CD4-positive, alpha-beta T cell treated with Interleukin-15 for 1 hour (primary cell): Measurements from ENCODE around the gene TRIM46.
A peak's percentile ranks its signal among the peaks of the same experiment; 100 is the strongest.
"Not testable (repeated sequence)": the region's sequence is repeated elsewhere in the genome, so short reads cannot be mapped to it uniquely, and the experiment has no call there.

Source experiments
- DNase-seq: peaks from one replicate; pipeline ENCODE4 v3.0.0-alpha.2; 2020

The TRIM46 gene

DNA sequence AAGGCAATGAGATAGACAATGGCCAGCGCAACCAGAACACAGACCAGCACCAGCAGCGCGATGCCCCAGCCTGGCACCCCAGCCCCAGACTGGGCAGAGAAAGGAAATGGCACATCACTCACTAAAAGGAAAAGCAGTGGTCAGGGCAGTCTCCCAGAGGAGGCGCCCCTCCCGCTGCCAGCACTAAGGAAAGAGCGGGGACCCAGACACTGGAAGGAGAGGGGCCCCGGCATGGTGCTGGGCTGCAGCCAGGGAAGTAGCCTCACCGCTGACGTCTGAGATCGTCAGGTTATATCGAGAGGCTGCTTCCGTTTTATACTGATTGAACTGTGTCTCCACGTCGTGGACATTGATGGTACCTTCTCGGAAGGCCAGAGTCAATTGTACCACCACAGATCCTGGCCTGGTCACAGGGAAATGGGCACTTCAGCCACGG lies 13.8 kb downstream of the TRIM46 start:
- DNase-seq: no peak

DNA sequence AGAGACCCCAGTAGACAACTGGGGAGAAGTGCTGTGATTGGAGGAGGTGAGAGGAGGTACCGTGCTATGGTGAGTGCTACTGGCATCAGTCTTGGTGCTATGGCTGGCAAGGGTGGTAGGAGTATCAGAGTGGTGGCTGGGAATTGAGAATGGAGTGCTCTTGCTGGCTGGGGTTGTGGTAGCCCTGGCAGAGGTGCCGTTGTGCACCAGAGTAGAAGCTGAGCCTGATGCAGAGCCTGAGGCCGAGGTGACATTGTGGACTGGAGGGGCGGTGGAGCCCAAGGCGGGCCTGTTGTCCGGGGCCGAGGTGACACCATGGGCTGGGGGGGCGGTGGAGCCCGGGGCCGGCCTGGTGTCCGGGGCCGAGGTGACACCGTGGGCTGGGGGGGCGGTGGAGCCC lies 14.6 kb downstream of the TRIM46 start:
- DNase-seq: no peak

DNA sequence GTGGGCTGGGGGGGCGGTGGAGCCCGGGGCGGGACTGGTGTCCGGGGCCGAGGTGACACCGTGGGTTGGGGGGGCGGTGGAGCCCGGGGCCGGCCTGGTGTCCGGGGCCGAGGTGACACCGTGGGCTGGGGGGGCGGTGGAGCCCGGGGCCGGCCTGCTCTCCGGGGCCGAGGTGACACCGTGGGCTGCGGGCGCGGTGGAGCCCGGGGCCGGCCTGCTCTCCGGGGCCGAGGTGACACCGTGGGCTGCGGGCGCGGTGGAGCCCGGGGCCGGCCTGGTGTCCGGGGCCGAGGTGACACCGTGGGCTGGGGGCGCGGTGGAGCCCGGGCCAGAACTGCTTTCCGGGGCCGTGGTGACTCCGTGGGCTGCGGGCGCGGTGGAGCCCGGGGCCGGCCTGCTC lies 16.3 kb downstream of the TRIM46 start:
- not testable (repeated sequence) for DNase-seq

DNA sequence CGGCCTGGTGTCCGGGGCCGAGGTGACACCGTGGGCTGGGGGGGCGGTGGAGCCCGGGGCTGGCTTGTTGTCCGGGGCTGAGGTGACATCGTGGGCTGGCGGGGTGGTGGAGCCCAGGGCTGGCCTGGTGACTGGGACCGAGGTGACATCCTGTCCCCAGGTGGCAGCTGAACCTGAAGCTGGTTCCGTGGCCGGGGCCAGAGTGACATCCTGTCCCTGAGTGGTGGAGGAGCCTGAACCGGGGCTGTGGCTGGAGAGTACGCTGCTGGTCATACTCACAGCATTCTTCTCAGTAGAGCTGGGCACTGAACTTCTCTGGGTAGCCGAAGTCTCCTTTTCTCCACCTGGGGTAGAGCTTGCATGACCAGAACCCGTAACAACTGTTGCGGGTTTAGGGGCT lies 18.3 kb downstream of the TRIM46 start:
- no peak for DNase-seq

DNA sequence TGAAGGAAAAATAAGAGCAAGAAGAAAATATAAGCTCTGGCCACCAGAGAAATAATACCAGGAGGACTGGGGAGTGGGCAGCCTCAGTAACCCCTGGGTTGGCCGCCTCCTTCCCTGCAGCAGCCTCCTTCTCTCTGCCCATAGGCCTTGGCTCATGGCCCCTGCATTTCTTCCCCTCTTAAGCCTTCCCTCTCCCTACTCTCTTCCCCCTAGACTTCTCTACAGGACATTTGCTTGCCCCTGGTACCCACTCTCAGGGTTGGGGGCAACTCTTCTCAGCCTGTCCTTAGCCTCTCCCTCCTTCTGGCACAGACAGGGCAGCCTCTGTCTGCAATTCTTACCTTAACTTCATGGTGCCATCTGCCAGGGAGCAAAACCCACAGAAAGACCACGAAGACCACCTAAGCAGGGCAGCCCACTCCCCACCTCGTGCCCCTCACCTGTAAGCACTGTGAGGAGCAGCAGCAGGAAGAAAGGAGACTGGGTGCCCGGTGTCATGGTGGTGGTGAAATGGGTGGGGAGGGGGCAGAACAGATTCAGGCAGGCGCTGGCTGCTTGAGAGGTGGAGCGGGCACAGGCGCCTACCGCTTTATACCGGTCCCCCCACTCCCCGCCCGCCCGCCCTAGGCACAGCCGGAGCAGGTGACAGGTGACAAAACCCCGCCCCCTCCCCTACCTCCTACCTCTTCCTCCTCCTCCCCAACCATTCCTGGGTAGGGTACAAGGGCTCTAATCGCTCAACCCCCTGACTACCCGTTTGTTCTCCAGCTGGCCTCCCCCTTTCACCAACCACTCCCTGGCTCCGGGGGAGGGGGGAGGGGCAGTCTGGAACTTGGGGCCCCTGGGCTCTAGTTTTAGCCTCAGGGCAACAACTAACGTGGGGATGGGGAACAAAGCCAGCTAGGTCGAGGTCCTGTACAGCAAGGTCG lies 19.0 kb downstream of the TRIM46 start:
- DNase-seq: peak; percentile 50

DNA sequence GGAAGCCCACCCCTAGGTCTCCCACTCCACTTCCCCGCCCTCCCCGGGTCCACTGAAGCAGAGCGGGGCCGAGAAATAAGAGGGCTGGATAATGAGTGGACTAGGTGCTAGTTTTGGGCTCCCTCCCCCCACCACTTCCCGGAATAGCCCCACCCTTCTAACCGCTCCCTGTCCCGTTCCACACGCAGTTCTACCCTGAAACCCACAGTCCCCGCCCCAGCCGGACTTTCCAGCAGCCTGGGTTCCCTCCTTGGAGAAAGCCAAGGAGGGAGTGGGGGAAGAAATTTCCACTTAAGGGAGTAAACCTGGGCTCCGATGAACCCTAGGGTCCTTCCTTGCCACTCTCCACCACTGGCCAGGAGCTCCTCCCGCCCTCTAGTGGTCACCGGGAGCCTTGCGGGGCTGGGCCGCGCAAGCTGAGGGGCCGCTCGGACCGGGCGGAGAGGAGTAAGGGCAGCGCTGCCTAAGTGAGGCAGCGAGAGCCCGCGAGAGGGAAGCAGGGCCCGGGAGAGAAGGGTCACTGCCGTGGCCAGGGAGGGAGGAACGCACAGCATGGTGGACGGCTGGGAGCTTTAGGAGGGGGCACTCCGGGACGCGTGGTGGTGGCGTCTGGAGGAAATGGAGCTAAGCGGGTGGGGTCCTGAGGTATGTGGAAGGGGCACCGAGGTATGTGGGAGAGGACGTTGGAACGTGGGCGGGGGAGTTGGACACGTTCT lies 19.8 kb downstream of the TRIM46 start:
- peak; percentile 76 for DNase-seq

DNA sequence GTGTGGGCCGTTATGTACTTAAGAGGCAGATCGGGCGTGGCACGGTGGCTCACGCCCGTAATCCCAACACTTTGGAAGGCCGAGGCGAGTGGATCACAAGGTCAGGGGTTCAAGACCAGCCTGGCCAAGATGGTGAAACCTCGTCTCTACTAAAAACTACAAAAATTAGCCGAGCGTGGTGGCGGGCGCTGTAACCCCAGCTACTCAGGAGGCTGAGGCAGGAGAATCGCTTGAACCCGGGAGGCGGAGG lies 20.3 kb downstream of the TRIM46 start:
- not testable (repeated sequence) for DNase-seq

DNA sequence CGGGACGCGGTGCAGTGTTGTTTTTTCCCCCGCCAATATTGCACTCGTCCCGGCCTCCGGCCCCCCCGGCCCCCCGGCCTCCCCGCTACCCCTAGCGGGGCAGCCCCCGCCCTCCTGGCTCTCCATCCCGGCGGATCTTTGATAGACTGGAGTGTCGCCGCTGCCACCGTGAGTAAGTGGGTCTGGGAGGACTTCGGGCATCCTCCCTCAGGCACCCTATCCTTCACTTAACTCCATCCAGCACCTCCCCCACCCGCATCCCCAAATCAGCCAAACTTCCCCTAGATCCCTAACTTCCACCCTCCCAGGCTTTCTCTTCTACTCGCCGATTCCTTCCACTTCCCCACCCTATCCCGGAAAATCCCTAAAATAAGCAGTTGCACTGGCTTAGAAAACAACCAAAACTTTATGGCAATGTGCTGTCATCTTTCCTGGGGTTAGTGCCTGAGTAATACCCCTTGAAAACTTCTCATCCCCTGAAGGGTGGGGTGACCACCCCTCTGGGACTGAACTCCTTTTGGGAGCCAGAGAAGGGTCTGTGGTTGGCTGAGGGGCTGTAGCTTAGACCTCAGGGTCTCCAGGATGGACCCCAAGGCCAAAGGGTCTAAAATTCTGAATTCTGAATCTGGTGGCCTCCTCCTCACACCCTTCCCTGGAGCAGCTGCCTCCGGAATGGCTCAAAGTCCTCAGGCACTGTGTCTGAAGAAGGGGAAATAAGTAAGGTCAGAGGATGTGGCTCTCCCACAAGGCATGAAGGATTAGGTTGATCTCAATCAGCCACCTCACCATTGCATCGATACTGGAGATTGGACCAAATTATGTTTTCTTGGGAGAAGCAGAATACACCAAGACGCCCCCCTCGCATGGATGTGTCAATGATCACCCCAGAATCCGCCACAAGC lies 21.8 kb downstream of the TRIM46 start:
- no peak for DNase-seq

DNA sequence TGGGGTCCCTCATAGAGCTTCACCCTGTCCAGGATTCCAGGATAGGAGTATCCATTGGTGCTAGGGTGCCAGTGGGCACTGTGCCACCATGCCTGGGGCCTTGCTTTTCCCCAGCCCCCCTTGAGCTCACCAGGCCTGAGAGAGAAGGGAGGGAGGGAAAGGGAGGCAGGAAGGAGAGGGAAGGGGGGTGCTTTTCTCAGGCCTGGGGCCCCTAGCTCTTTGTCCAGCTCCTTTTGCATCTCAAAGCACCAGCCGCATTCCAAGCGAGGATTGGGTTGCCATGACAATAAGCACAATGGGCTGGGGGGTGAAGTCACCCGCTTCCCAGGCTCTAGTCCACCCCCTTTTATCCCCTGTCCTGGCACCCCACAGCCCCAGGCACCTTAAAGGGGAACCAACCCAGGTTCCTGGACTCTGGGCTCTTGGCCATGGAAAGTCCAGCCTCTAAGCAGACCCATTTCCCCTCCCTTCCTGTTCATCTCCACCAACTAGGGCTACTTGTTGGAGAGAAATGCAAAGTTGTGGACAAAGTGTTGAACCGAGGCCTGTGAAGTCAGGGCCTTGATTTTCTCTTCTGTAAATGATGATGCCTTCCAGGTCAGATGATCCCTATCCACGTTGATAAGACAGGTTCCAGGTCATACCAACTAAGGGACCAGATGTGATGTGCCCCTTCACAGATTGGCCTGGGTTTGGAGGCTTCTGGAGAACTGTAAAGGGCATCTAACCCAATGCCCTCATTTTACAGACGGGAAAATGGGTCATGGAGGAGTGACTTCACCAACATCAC lies 22.6 kb downstream of the TRIM46 start:
- no peak for DNase-seq

DNA sequence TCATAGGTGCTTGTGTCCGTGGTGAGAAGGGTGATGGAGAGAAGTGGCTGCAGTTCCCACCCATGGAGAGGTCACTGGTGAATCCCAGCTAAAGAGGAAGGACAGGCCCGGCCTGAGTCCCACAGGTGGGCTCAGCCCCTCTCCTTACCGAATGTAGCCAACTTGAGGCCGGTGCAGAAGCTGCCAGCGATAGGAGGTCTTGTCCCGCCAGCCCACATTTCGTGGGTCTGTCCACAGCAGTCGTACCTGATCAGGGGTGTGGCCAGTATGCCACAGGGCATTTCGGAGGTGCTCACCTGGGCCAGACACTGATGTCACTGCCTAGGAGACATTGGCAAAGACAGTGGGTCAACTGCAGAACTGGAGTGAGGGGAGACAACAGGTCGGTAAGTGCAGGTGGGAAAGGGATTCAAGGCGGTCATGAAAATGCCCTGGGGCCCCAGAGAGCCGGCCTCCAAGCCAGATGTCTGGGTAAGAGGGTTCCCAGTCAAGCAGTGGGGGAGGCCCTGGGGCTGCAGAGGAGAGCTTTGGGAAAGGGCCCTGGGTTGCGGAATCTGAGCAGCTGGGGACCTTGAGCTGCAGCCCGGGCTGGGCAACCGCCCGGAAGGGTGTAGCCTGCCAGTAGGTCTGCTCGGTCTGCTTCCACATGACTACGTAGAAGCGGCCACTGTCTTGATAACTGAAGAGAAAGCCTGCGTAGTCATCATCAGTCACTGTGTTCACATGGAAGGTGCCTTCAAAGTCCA lies 23.4 kb downstream of the TRIM46 start:
- DNase-seq: no peak

DNA sequence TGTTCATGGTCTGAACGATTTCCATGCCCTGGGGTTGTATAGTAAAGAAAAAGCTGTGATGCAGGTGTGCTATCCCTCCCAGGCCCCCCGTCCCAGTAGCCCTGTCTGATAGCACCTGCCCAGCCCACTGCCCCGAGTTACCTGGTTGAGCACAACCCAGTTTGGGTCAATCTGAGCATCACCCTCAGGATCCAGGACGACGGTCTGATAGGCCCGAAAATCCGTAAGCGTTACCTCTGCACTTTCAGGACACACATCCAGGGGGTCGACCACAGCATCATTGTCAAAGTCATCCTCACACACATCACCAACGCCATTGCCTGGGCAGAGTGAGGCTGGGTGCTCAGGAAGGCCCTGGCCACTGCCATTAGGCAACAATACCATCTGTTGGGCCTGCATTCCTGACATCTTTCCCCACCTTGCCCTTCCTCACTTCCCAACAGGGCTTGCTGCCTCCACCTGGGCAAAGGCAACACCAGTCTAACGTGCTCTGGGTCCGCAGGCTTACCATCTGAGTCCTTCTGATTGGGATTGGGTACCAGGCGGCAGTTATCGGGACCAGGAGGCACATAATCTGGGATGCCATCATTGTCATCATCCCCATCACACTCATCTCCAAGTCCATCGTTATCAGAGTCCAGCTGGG lies 24.4 kb downstream of the TRIM46 start:
- no peak for DNase-seq

DNA sequence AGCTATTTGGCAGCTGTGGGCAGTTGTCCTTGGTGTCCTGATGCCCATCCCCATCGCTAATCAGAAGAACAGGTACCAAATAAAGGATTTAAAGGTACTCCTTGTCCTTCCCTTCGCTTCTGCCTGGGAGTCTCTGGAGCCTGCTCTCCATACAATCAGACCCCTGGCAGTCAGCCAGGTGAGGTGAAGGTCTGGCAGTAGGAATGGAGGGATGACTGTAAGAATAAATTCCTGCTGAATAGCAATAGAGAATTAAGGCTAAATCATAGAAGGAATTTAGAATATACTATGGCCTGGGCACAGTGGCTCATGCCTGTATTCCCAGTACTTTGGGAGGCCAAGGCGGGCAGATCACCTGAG lies 24.9 kb downstream of the TRIM46 start:
- no peak for DNase-seq

DNA sequence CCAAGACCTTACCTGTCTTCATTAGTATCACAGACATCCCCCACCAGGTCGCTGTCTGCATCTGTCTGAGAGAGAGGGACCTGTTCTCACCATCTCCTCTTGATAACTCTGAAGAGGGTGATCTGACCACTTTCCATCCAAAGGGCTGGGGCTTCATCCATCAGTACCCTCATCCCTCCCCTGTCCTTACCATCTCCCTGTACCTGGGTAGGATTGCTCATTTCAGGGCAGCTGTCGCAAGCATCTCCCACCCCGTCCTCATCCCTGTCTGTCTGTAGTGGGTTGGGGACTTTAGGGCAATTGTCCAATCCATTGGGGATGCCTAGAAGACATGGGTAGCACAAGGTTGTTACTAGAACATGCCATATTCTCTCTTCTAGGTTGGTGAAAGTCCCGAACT lies 26.1 kb downstream of the TRIM46 start:
- no peak for DNase-seq

DNA sequence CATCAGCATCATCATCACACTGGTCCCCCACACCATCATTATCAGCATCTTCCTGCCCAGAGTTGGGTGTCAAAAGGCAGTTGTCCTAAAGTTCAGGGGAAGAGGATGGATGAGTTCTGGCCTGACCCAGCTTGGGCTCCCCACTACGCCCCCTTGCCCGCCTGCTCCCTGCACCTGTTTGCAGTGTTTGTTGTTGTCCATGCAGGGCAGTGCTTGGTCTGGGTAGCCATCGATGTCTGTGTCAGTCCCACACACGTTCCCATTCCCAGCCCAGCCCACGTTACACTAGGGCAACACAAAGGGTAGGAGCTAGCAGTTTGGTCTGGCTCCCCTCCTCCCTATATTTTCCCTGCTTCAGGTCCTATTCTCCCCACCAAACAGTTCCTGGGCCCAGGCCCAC lies 27.3 kb downstream of the TRIM46 start:
- no peak for DNase-seq

DNA sequence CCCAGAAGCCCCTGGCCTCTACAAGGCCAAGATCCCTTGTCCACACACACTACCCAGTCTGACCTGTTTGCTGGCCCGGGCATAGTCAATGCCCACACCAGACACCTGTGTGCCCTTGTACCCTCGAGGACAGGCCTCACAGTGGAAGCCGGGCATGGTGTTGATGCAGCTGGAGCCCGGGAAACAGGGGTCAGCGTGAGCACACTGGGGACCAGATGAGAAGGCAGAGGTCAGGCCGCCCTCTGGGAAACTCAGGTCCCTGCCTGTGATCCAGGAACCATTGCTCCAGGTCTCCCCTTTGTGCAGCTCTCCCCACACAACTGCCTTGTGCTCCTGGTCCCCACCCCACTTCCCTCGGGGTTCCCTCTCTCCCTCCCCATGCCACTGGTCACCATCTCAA lies 28.5 kb downstream of the TRIM46 start:
- no peak for DNase-seq

DNA sequence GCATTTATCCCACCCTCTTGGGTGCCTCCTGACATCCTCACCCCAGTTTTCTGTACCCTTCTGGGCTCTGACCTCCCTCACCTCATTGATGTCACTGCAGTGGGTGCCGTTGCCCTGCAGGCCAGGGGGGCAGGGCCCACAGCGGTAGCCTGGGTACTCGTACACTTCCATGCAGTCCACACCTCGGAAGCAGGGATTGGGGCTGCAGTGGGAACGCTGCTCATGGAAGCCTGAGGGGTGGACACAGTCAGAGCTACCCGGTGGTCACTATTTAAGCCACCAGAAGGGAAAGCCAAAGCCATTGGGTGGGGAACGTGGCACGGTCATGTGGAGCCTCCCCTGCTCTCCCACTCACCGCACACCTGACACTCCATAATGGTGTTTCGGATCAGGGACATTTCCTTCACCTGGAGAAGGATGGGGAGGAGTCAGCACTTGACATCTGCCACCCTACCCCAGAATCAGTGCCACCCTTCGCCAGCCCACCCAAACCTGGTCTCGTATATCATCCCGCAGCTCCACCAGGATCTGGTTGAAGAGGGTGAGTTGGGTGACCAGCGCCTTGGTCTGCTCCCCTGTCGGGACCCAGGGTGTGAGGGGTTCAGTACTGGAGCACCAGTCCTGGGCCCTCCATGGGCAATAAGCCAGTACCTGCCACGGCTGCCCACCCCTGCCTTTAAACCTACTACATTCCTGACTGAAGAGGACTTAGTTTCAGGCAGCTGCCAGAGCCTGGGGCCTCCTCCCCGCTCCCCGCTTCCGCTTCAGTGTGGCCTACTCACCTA lies 29.3 kb downstream of the TRIM46 start:
- no peak for DNase-seq

DNA sequence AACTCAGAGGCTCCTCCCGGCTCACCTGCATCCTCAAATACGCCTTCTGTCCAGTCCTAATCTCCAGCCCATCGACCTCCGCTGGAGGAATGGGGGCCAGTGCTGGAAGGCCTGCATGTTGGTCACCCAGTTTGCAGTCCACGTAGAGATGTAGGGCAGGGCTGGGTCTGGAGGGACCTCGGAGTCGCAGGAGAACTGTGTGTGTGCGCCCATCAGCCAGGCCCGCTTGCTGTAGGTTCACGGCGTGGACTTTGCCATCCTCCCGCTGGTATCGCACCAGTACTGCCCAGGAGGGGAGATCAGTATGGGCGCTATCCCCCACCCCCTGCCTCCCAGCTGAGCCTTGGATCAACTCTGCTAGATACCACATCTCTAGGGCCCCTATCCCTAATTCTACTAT lies 31.4 kb downstream of the TRIM46 start:
- DNase-seq: no peak

DNA sequence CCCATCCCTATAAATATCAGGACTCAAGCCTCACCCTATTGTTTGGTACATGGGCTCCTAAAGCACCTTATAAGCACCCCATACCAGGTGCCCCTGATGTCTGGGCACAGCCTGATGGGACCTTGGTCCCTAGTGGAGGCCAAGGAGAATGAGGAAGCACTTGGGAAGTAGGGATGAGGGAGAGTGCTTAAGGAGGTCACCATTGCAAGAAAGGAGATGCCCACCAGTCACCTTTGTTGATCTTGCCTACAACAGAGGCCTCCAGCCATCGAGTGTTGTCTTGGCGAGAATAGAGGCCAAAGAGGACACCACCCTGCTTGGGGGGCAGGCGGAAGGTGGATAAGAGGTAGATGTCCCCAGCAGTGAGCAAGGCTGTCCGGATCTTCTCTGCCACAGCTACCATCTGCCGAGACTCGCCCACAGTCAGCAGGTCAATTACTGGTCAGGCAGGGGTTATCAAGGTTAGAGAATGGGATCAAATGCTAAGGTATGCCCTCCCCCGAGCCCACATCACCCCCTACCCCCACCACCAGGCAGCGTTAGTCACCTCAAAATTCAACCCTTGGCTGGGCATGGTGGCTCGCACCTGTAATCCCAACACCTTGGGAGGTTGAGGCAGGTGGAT lies 32.4 kb downstream of the TRIM46 start:
- no peak for DNase-seq

DNA sequence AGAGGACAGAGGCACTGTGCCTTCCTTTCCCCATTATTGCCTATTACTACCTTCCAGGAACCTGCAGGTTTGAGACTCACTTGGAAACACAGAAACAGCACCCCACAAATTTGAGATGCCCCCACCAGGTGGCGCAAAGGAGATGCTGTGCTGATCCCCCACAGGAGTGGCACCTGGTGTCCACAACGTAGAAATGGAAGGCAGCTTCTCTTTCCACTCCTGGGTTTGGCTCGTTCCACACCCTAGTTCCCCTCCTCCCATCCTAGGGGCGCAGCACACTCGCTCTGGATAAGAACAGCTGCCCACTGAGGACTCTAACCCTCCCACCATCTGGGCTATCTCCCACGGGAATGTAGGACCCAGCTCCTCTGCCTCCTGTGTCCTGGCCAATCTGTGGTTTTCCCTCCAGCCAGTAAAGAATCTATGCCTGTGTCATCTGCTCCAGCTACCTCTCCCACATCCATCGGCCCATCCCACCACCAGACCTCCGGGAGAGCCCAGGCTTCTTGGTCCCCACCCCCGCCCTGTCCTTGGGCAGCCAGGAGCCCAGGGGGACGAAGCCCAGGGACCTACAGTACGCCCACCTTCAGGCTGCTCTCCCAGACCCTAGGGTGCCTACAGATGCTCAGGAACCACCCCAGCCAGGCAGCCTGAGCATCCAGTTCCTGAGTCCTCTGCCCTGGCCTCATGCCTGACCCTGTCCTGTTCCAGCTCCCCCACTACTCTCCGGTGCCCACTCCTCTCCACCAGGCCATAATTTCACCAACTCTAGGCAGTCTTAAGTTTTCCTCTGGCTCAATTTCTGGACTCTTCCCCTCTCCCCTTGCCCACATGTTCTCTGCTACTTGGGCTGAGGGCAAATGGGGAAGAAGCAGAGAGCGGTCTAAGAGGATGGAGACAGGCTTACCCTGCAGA lies 33.5 kb downstream of the TRIM46 start:
- peak; percentile 90 for DNase-seq
